ENCODE measurements around the gene ERC2. TPM values are rescaled to one million over a fixed set of nuclear protein-coding genes. Genes with fewer than 3 reads are reported as not detected.
"Not testable (repeated sequence)": the region's sequence is repeated elsewhere in the genome, so short reads cannot be mapped to it uniquely, and the experiment has no call there.

Gene ERC2
- total RNA-seq, 1 donor from 2014 or later, result not detected

- no peak for ATAC-seq
- no peak for DNase-seq (ENCODE audit: low spot score)
Measured at GRCh38 chr3:56022619-56023018, 445.6 kb downstream of the ERC2 start.

- DNase-seq (ENCODE audit: low spot score) (no peak), ATAC-seq (no peak)
Measured at GRCh38 chr3:56019490-56020146, 448.6 kb downstream of the ERC2 start.

GRCh38 chr3:56015374-56015773, 452.9 kb downstream of the ERC2 start:
- not testable (repeated sequence) for ATAC-seq; DNase-seq (ENCODE audit: low spot score)

GRCh38 chr3:56012721-56013120, 455.5 kb downstream of the ERC2 start:
- DNase-seq (ENCODE audit: low spot score) (no peak), ATAC-seq (no peak)

GRCh38 chr3:56005196-56005805, 463.0 kb downstream of the ERC2 start:
- DNase-seq (ENCODE audit: low spot score), result no peak
- ATAC-seq, result no peak

GRCh38 chr3:56003129-56003528, 465.1 kb downstream of the ERC2 start:
- ATAC-seq (no peak), DNase-seq (ENCODE audit: low spot score) (no peak)

GRCh38 chr3:56001991-56002390, 466.3 kb downstream of the ERC2 start:
- ATAC-seq (no peak), DNase-seq (ENCODE audit: low spot score) (no peak)

- DNase-seq (ENCODE audit: low spot score), result no peak
- ATAC-seq, result no peak
Measured at GRCh38 chr3:56001537-56001936, 466.7 kb downstream of the ERC2 start.

GRCh38 chr3:55989366-55989765, 478.9 kb downstream of the ERC2 start:
- no peak for DNase-seq (ENCODE audit: low spot score)
- no peak for ATAC-seq

GRCh38 chr3:55988905-55989304, 479.4 kb downstream of the ERC2 start:
- no peak for ATAC-seq
- DNase-seq (ENCODE audit: low spot score), result no peak

- no peak for DNase-seq (ENCODE audit: low spot score)
- ATAC-seq, result no peak
Measured at GRCh38 chr3:55984626-55985025, 483.6 kb downstream of the ERC2 start.

- no peak for ATAC-seq
- DNase-seq (ENCODE audit: low spot score), result no peak
Measured at GRCh38 chr3:55978953-55979352, 489.3 kb downstream of the ERC2 start.

GRCh38 chr3:55974421-55975165, 493.7 kb downstream of the ERC2 start:
- no peak for ATAC-seq

GRCh38 chr3:55969634-55970033, 498.6 kb downstream of the ERC2 start:
- DNase-seq (ENCODE audit: low spot score), result no peak
- ATAC-seq, result no peak

More at GRCh38 chr3:55974421-55975165, 493.7 kb downstream of the ERC2 start:
- DNase-seq (ENCODE audit: low spot score), result no peak

- ATAC-seq, result no peak
- DNase-seq (ENCODE audit: low spot score), result no peak
Measured at GRCh38 chr3:55968331-55968730, 499.9 kb downstream of the ERC2 start.

GRCh38 chr3:55966566-55966965, 501.7 kb downstream of the ERC2 start:
- DNase-seq (ENCODE audit: low spot score), result no peak
- ATAC-seq, result no peak

- ATAC-seq, result no peak
- no peak for DNase-seq (ENCODE audit: low spot score)
Measured at GRCh38 chr3:55965776-55966175, 502.5 kb downstream of the ERC2 start.

- DNase-seq (ENCODE audit: low spot score), result no peak
- ATAC-seq, result no peak
Measured at GRCh38 chr3:55964491-55964985, 503.7 kb downstream of the ERC2 start.

GRCh38 chr3:55963601-55964000, 504.7 kb downstream of the ERC2 start:
- no peak for ATAC-seq
- no peak for DNase-seq (ENCODE audit: low spot score)

- no peak for ATAC-seq
- DNase-seq (ENCODE audit: low spot score), result no peak
Measured at GRCh38 chr3:55959471-55960080, 508.7 kb downstream of the ERC2 start.

GRCh38 chr3:55958605-55959004, 509.7 kb downstream of the ERC2 start:
- ATAC-seq, result no peak
- no peak for DNase-seq (ENCODE audit: low spot score)
